Loucy (cell line): ENCODE measurements around the gene NRIP1.

Experiments used
- H2AFZ ChIP-seq: fragments of 200-600 bp; sonication (generic); 2 replicates; pipeline ENCODE4 v1.6.0; 2016; ENCODE audit warnings: antibody characterized with exemption, mild to moderate bottlenecking, low read length, moderate library complexity
- H3F3A ChIP-seq: fragments of 200-600 bp; 2 replicates; pipeline ENCODE4 v1.6.0; 2016; ENCODE audit warnings: antibody characterized with exemption, low read depth, mild to moderate bottlenecking
- H3K27me3 ChIP-seq: fragments of 200-600 bp; sonication (generic); 2 replicates; pipeline ENCODE4 v1.6.1; 2014; ENCODE audit warnings: low read length, mild to moderate bottlenecking; ENCODE audit not compliant: insufficient read depth, poor library complexity, severe bottlenecking
- H3K36me3 ChIP-seq: fragments of 200-600 bp; sonication (generic); 2 replicates; pipeline ENCODE4 v1.6.1; 2016; ENCODE audit warnings: low read length; ENCODE audit not compliant: insufficient read depth
- H3K4me1 ChIP-seq: fragments of 200-600 bp; sonication (generic); 2 replicates; pipeline ENCODE4 v1.5.1; 2014; ENCODE audit warnings: low read length, mild to moderate bottlenecking; ENCODE audit not compliant: insufficient read depth, poor library complexity, severe bottlenecking
- H3K4me2 ChIP-seq: fragments of 200-600 bp; sonication (generic); 2 replicates; pipeline ENCODE4 v1.6.0; 2014; ENCODE audit warnings: antibody characterized with exemption, low read length, low read depth, mild to moderate bottlenecking; ENCODE audit not compliant: poor library complexity, severe bottlenecking
- H3K4me3 ChIP-seq: fragments of 200-600 bp; sonication (generic); 2 replicates; pipeline ENCODE4 v1.5.1; 2014; ENCODE audit warnings: low read length, mild to moderate bottlenecking, mixed read lengths; ENCODE audit not compliant: poor library complexity, severe bottlenecking
- H3K79me2 ChIP-seq: fragments of 200-600 bp; sonication (generic); 2 replicates; pipeline ENCODE4 v1.6.1; 2014; ENCODE audit warnings: low read length; ENCODE audit not compliant: insufficient read depth
- H3K9ac ChIP-seq: fragments of 200-600 bp; sonication (generic); 2 replicates; pipeline ENCODE4 v1.6.0; 2014; ENCODE audit warnings: mild to moderate bottlenecking, low read depth, low read length, moderate library complexity; ENCODE audit not compliant: poor library complexity, severe bottlenecking
- H3K9me2 ChIP-seq: fragments of 200-600 bp; sonication (generic); replicated peaks from 2 replicates; pipeline ENCODE4 v1.6.1; 2016; ENCODE audit warnings: low read depth, low read length, mixed read lengths
- H3K9me3 ChIP-seq: fragments of 200-600 bp; sonication (generic); 2 replicates; pipeline ENCODE4 v1.6.1; 2014; ENCODE audit warnings: mild to moderate bottlenecking, antibody characterized with exemption, low read length, low read depth; ENCODE audit not compliant: insufficient read depth
- H4K20me1 ChIP-seq: fragments of 200-600 bp; sonication (generic); 2 replicates; pipeline ENCODE4 v1.6.0; 2014; ENCODE audit warnings: antibody characterized with exemption, low read length, mild to moderate bottlenecking; ENCODE audit not compliant: insufficient read depth, poor library complexity, severe bottlenecking
- EZH2phosphoT487 ChIP-seq: fragments of 200-600 bp; IDR thresholded peaks from 2 replicates; pipeline ENCODE4 v1.6.1; 2018; ENCODE audit warnings: antibody characterized with exemption, mild to moderate bottlenecking, moderate library complexity, borderline replicate concordance
- TF ChIP-seq, protein P1 (sequence below): fragments of 200-600 bp; sonication (generic); conservative IDR thresholded peaks from 2 replicates; pipeline ENCODE4 v1.5.1; 2014; ENCODE audit warnings: mild to moderate bottlenecking, antibody characterized with exemption, low read length

NRIP1 gene

DNA sequence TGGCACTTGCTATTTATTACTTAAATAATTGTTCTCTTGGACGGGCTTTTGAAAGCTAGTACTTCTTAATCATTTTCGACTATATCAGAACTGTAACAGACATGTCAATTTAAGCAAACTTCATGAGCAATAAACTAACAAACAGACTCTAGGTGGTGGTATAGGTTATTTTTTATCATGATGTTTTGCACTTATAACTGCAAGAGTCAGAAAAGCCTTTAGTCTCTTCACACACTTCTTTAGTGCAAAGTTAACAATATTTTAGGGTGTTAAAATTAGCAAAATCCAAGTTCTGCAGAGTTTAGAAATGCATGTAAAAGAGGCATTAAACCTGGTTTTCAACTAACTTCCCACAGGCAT lies 2.2 kb downstream of the NRIP1 start:
- no peaks in the 10 kb centered on the region for H3K27me3 ChIP-seq
- peak overlapping the region; percentile 75 for H3K4me2 ChIP-seq
- peak overlapping the region; percentile 90 for H3K9ac ChIP-seq
- no peaks in the 10 kb centered on the region for H3F3A ChIP-seq
- no peak overlapping the region for H2AFZ ChIP-seq
- H4K20me1 ChIP-seq, result peaks cover 49% of the 10 kb centered on the region
- H3K4me3 ChIP-seq, result peak overlapping the region; percentile 92
- peaks cover 68% of the 10 kb centered on the region for H3K79me2 ChIP-seq
- no peaks in the 10 kb centered on the region for H3K36me3 ChIP-seq
- no peaks in the 10 kb centered on the region for H3K9me2 ChIP-seq
- no peaks in the 10 kb centered on the region for H3K9me3 ChIP-seq
- peaks cover 56% of the 10 kb centered on the region for H3K4me1 ChIP-seq
- no peak for TF ChIP-seq EZH2phosphoT487
- TF ChIP-seq, protein P1, sequence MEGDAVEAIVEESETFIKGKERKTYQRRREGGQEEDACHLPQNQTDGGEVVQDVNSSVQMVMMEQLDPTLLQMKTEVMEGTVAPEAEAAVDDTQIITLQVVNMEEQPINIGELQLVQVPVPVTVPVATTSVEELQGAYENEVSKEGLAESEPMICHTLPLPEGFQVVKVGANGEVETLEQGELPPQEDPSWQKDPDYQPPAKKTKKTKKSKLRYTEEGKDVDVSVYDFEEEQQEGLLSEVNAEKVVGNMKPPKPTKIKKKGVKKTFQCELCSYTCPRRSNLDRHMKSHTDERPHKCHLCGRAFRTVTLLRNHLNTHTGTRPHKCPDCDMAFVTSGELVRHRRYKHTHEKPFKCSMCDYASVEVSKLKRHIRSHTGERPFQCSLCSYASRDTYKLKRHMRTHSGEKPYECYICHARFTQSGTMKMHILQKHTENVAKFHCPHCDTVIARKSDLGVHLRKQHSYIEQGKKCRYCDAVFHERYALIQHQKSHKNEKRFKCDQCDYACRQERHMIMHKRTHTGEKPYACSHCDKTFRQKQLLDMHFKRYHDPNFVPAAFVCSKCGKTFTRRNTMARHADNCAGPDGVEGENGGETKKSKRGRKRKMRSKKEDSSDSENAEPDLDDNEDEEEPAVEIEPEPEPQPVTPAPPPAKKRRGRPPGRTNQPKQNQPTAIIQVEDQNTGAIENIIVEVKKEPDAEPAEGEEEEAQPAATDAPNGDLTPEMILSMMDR, result peak; percentile 50

DNA sequence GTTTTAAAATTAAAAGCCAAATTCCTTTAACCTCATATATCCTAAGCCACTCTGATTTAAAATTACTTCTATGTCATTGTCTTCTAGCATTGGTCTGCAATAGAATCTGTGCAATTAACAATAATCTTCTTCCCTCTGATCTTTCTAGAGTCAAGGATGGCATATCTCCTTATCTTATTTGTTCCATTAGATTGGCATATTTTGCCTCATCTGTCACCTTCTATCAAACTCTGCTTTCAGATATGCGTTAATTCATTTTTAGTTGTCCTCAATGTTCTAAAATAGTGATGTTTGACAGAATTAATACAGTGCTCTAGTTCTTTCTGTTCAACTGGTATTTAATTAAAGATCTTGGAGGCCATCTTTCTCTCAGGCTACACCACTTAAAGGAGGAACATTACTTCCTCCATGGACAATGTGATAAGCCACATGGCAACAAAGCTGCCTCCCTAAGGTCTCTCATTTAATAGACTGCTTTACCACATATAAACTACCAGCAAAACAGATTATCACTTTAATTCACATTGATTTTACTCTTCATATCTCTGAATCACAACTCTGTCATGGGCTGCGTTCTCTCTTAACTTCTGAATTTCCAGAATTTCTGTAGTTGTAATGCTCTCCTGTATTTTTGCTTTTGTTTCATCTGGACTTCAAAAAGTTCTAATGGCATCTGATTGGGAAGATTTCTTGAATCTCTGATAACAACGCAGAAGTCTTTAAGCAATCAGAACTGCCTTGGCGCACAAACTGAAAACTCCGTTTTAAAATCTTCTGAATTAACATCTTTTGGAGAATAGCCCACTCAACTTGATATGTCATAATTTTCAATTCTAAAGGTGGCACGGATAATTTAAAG lies 2.8 kb downstream of the NRIP1 start:
- Histone ChIP-seq H3K79me2 (peaks cover 74% of the 10 kb centered on the region), H3K9me3 (no peaks in the 10 kb centered on the region), H3K9me2 (no peaks in the 10 kb centered on the region), H3K36me3 (no peaks in the 10 kb centered on the region), H3K27me3 (no peaks in the 10 kb centered on the region), H3K4me2 (peak overlapping the region; percentile 75), H3K4me3 (peak overlapping the region; percentile 92), H3F3A (no peaks in the 10 kb centered on the region), H3K4me1 (peaks cover 62% of the 10 kb centered on the region), H4K20me1 (peaks cover 55% of the 10 kb centered on the region), H2AFZ (no peak overlapping the region), H3K9ac (peak overlapping the region; percentile 90)
- TF ChIP-seq, protein P1, result no peak
- no peak for TF ChIP-seq EZH2phosphoT487

DNA sequence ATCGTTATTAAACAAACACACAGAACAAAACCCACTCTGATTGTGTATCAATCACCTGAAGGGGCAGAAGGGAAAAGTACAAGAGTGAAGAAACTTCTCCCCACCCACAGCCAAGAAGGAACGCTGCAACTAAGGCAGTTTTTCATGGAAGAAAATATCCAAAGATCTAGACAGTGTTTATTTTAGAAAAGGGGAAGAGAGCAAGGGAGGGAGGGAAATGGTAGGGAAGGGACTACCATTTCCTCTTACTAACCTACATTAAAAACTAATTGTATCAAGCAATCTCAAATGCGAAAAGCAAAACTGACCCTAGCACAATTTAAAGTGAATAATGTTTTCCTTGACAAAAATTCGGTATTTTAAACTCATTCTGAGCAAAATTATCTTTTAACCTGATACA lies 3.5 kb downstream of the NRIP1 start:
- H2AFZ ChIP-seq, result no peak overlapping the region
- no peaks in the 10 kb centered on the region for H3K27me3 ChIP-seq
- peak overlapping the region; percentile 92 for H3K4me3 ChIP-seq
- no peaks in the 10 kb centered on the region for H3K9me2 ChIP-seq
- peaks cover 68% of the 10 kb centered on the region for H3K4me1 ChIP-seq
- no peaks in the 10 kb centered on the region for H3K36me3 ChIP-seq
- no peaks in the 10 kb centered on the region for H3K9me3 ChIP-seq
- H3K9ac ChIP-seq, result peak overlapping the region; percentile 90
- H3F3A ChIP-seq, result no peaks in the 10 kb centered on the region
- TF ChIP-seq, protein P1, result no peak
- no peak for TF ChIP-seq EZH2phosphoT487
- peak overlapping the region; percentile 75 for H3K4me2 ChIP-seq
- H4K20me1 ChIP-seq, result peaks cover 62% of the 10 kb centered on the region
- peaks cover 81% of the 10 kb centered on the region for H3K79me2 ChIP-seq
